Thoracic aorta (tissue), 2 donors: ENCODE results near the gene ASB5. TPM values are rescaled to one million over a fixed set of nuclear protein-coding genes. Genes with fewer than 3 reads are reported as not detected.

Source experiments
- ATAC-seq: fragments of 150-250 bp; one replicate; pipeline ENCODE4 v1.8.0; 2017; ENCODE audit warnings: low read depth; ENCODE audit not compliant: insufficient number of reproducible peaks, low FRiP score
- DNase-seq: peaks from one replicate; pipeline ENCODE4 v3.0.0-alpha.2; 2020; ENCODE audit warnings: low spot score
- H3K27ac ChIP-seq, 2 donors: fragments of 200-600 bp; sonication (generic); 1 replicate in 1 of 2; 2 replicates in 1 of 2; pipeline ENCODE4 v1.5.1; 2016; ENCODE audit warnings: mild to moderate bottlenecking in 2 of 2, moderate library complexity in 2 of 2
- H3K27me3 ChIP-seq: fragments of 200-600 bp; sonication (generic); replicated peaks from 2 replicates; pipeline ENCODE4 v1.6.0; 2016; ENCODE audit warnings: mild to moderate bottlenecking; ENCODE audit not compliant: insufficient read depth
- H3K36me3 ChIP-seq: fragments of 200-600 bp; sonication (generic); one replicate; pipeline ENCODE4 v1.5.1; 2016
- H3K4me1 ChIP-seq, 2 donors: fragments of 200-600 bp; sonication (generic); 1 replicate in 1 of 2; 2 replicates in 1 of 2; pipeline versions ENCODE4 v1.5.1 to v1.6.0; 2016; ENCODE audit warnings: low read depth in 2 of 2, mild to moderate bottlenecking in 1 of 2; ENCODE audit not compliant: control insufficient read depth in 1 of 2
- H3K4me3 ChIP-seq: fragments of 200-600 bp; sonication (generic); 2 replicates; pipeline ENCODE4 v1.5.1; 2016; ENCODE audit warnings: mild to moderate bottlenecking
- H3K9me3 ChIP-seq: fragments of 200-600 bp; sonication (generic); 2 replicates; pipeline ENCODE4 v1.5.1; 2016
- total RNA-seq, 2 donors: library from RNA; depleted of rRNA; stranded (reverse); fragments of >200 nt; gene quantifications; one replicate each; pipeline versions ENCODE4 v1.1.0 to v1.2.3, GENCODE V29; 2016
- TF ChIP-seq, protein P1 (sequence below): fragments of 200-600 bp; sonication (generic); IDR thresholded peaks from one replicate; pipeline ENCODE4 v1.5.1; 2019; ENCODE audit warnings: antibody characterized with exemption

ASB5 gene
- total RNA-seq, 2 donors from 2014 or later = not detected

DNA sequence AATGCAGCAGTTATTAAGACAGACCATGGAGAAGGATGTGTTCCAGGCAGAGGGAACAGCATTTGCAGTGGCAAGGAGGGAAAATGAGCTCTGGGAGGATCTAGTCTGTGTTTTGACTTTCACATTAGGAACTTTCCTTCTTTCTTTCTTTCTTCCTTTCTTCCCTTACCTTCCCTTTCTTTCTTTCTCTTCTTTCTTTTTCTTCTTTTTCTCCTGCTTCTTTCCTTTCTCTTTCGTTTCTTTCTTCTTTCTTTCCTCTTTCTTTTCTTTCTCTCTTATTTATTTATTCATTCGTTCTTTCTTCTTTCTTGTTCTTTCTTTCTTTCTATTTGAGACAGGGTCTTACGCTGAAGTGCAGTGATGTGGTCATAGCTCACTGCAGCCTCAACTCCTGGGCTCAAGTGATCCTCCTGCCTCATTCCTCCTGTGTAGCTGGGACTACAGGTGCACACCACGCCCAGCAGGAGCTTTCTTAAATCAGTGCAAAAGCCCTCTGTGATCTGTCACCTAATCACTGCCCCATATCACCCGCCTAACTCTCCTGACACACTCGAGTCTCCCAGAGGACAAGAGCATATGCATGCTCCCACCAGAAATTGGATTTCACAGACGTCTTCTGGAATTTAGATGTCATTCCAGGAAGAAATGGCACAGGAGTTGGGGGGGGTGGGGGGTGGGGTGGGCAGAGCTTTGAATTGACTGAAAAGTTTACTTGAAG, 58.3 kb downstream of the ASB5 start:
- H3K27ac ChIP-seq = no peak overlapping the region
- TF ChIP-seq, protein P1, sequence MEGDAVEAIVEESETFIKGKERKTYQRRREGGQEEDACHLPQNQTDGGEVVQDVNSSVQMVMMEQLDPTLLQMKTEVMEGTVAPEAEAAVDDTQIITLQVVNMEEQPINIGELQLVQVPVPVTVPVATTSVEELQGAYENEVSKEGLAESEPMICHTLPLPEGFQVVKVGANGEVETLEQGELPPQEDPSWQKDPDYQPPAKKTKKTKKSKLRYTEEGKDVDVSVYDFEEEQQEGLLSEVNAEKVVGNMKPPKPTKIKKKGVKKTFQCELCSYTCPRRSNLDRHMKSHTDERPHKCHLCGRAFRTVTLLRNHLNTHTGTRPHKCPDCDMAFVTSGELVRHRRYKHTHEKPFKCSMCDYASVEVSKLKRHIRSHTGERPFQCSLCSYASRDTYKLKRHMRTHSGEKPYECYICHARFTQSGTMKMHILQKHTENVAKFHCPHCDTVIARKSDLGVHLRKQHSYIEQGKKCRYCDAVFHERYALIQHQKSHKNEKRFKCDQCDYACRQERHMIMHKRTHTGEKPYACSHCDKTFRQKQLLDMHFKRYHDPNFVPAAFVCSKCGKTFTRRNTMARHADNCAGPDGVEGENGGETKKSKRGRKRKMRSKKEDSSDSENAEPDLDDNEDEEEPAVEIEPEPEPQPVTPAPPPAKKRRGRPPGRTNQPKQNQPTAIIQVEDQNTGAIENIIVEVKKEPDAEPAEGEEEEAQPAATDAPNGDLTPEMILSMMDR = no peak
- no peaks in the 10 kb centered on the region for H3K4me1 ChIP-seq
- no peaks in the 10 kb centered on the region for H3K36me3 ChIP-seq
- ATAC-seq = no peak
- H3K4me3 ChIP-seq = no peak overlapping the region
- no peak for DNase-seq
- no peaks in the 10 kb centered on the region for H3K9me3 ChIP-seq
- no peaks in the 10 kb centered on the region for H3K27me3 ChIP-seq

GRCh38 chr4:176210101-176210500, 58.9 kb downstream of the ASB5 start:
- TF ChIP-seq, protein P1 = no peak
- H3K27me3 ChIP-seq = no peaks in the 10 kb centered on the region
- ATAC-seq (no peak), DNase-seq (no peak)
- H3K9me3 ChIP-seq = no peaks in the 10 kb centered on the region
- no peak overlapping the region for H3K27ac ChIP-seq
- no peak overlapping the region for H3K4me3 ChIP-seq
- no peaks in the 10 kb centered on the region for H3K36me3 ChIP-seq
- no peaks in the 10 kb centered on the region for H3K4me1 ChIP-seq

GRCh38 chr4:176209535-176209934, 59.5 kb downstream of the ASB5 start:
- DNase-seq = no peak
- no peak for ATAC-seq
- TF ChIP-seq, protein P1 = no peak
- Histone ChIP-seq H3K9me3 (no peaks in the 10 kb centered on the region), H3K27me3 (no peaks in the 10 kb centered on the region), H3K4me3 (no peak overlapping the region), H3K27ac (no peak overlapping the region), H3K4me1 (no peaks in the 10 kb centered on the region), H3K36me3 (no peaks in the 10 kb centered on the region)

- H3K9me3 ChIP-seq = no peaks in the 10 kb centered on the region
- TF ChIP-seq, protein P1 = no peak
- no peaks in the 10 kb centered on the region for H3K4me1 ChIP-seq
- no peaks in the 10 kb centered on the region for H3K36me3 ChIP-seq
- ATAC-seq = no peak
- DNase-seq = no peak
- H3K27me3 ChIP-seq = no peaks in the 10 kb centered on the region
- H3K4me3 ChIP-seq = no peak overlapping the region
- H3K27ac ChIP-seq = no peak overlapping the region
Measured at GRCh38 chr4:176207839-176208238, 61.2 kb downstream of the ASB5 start.

- no peak overlapping the region for H3K4me3 ChIP-seq
- no peak overlapping the region for H3K27ac ChIP-seq
- H3K27me3 ChIP-seq = no peaks in the 10 kb centered on the region
- ATAC-seq = no peak
- no peaks in the 10 kb centered on the region for H3K9me3 ChIP-seq
- no peaks in the 10 kb centered on the region for H3K36me3 ChIP-seq
- no peak for DNase-seq
- no peaks in the 10 kb centered on the region for H3K4me1 ChIP-seq
- TF ChIP-seq, protein P1 = no peak
Measured at GRCh38 chr4:176205299-176205698, 63.7 kb downstream of the ASB5 start.
